BJ (cell line): ENCODE data around the gene MCM7. TPM values are rescaled to one million over a fixed set of nuclear protein-coding genes. Genes with fewer than 3 reads are reported as not detected.

Experiments used
- CTCF ChIA-PET: fragments of 350-600 bp; formaldehyde crosslinking; extraction: SDS; loops from one replicate; lab custom pipeline; 2021; ENCODE audit warnings: antibody characterized with exemption, inconsistent platforms; lab: Yijun Ruan, JAX
- POLR2A ChIA-PET: fragments of 300-600 bp; sonication (Branson Sonifier 250); formaldehyde crosslinking; extraction: SDS; loops from one replicate; lab custom pipeline; 2021; ENCODE audit warnings: antibody characterized with exemption; lab: Charles Lee
- DNase-seq: peaks from one replicate; pipeline ENCODE4 v3.0.0-alpha.2; 2011; ENCODE audit warnings: low read depth
- H3K27me3 ChIP-seq: 2 replicates; pipeline ENCODE4 v1.6.0; 2011; ENCODE audit warnings: low read length; ENCODE audit not compliant: control insufficient read depth, insufficient read depth
- H3K36me3 ChIP-seq: 2 replicates; pipeline ENCODE4 v1.5.1; 2011; ENCODE audit warnings: low read length; ENCODE audit not compliant: control insufficient read depth, insufficient read depth
- H3K4me3 ChIP-seq: 2 replicates; pipeline ENCODE4 v1.5.1; 2011; ENCODE audit warnings: low read depth, mild to moderate bottlenecking, control low read depth, low read length
- polyA plus RNA-seq: library from polyadenylated mRNA; depleted of rRNA; stranded (reverse); fragments of >200 nt; gene quantifications from 2 replicates; pipeline ENCODE4 v1.2.3, GENCODE V29; 2011; rRNA removed
- small RNA-seq: library from RNA; depleted of rRNA; stranded (forward); fragments of <200 nt; gene quantifications from one replicate; pipeline ENCODE3, GENCODE V24; 2012; ENCODE audit warnings: low replicate concordance, low read depth; ENCODE audit not compliant: insufficient read length
- TF ChIP-seq, protein P1 (sequence below): IDR thresholded peaks from 2 replicates; pipeline ENCODE4 v1.5.1; 2011; ENCODE audit warnings: low read depth, mild to moderate bottlenecking, control low read depth, inconsistent platforms, low read length, moderate library complexity; ENCODE audit not compliant: insufficient read depth

Gene MCM7
- polyA plus RNA-seq, 1 experiment = 89.0 TPM

GRCh38 chr7:100051611-100052010, 49.6 kb downstream of the MCM7 start:
- TF ChIP-seq, protein P1, sequence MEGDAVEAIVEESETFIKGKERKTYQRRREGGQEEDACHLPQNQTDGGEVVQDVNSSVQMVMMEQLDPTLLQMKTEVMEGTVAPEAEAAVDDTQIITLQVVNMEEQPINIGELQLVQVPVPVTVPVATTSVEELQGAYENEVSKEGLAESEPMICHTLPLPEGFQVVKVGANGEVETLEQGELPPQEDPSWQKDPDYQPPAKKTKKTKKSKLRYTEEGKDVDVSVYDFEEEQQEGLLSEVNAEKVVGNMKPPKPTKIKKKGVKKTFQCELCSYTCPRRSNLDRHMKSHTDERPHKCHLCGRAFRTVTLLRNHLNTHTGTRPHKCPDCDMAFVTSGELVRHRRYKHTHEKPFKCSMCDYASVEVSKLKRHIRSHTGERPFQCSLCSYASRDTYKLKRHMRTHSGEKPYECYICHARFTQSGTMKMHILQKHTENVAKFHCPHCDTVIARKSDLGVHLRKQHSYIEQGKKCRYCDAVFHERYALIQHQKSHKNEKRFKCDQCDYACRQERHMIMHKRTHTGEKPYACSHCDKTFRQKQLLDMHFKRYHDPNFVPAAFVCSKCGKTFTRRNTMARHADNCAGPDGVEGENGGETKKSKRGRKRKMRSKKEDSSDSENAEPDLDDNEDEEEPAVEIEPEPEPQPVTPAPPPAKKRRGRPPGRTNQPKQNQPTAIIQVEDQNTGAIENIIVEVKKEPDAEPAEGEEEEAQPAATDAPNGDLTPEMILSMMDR = no peak
- ChIA-PET CTCF (interaction anchor here (1.0 to 2.7 kb wide), 3 partner anchors 56 to 137 kb away, joined by 3 to 7 read pairs (median 5); no protein-coding TSS in a partner anchor), POLR2A (no interaction called here)
- H3K36me3 ChIP-seq = no peaks in the 10 kb centered on the region; the same call in 1 of the 2 replicates
- H3K27me3 ChIP-seq = no peaks in the 10 kb centered on the region
- no peak for DNase-seq
- no peak overlapping the region for H3K4me3 ChIP-seq

DNA sequence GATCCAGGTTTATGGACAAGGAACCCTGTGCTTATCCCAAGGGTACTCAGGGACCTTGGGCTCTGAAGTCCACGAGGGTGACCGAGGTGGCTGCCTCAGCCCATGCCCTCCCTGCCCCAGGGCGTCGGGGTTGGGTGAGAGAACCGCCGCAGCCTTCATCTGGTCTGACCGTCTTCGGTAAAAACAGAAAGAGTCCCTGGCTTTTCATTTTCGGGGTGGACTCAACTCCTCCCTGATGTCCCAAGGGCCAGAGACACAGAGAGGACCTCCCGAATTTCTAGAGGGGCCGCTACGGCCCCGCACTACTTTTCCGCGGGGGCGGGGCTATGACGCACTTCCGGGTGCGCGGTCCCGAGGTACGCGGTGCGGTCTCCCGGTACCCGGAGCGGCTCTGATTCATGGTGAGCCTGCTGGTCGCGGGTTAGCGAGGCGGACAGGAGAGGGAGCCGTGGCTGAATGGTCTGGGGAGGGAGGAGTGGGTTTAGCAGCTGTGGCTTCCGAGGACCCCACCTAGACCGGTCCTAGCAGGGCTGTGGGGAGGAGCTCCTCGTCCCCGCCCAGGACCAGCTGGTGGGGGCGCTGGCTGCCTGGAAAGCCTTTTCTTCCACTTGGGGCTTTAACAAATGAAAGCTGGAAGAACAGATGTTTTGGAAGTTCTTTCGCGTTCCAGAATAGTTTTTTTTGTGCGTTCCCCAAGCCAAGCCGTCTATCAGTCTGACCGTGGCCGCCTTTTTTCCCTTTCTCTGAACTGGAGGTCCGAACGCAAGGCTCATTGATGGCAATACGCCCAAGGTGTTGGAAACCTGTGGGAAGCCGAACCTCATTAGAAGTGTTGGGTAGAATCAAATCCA, 51.5 kb downstream of the MCM7 start, which contains the start of gene ZSCAN21:
TSS of gene ZSCAN21 (plus strand) at position 334 of the 851 bp plus-strand sequence. CDS start 7,233 bp downstream, outside the sequence.
- CTCF ChIA-PET = interaction anchor here (0.7 to 1.6 kb wide), 5 partner anchors 9 to 81 kb away, joined by 3 to 5 read pairs (median 3); no protein-coding TSS in a partner anchor
- POLR2A ChIA-PET = no interaction called here

DNA sequence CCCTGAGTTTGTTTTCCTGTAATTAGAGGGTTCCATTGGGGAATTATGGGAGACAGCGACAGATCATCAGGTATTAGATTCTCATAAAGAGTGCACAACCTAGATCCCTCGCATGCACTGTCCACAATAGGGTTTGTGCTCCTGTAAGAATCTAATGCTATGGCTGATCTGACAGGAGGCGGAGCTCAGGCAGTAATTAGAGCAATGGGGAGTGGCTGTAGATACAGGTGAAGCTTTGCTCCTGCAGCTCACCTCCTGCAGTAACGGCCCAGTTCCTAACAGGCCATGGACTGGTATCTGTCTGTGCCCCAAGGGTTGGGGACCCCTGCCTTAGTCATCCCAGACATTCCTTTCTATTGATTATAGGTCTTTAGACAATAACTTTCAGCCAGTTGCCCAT, 52.5 kb downstream of the MCM7 start:
- TF ChIP-seq, protein P1 = no peak
- Histone ChIP-seq H3K4me3 (no peak overlapping the region), H3K27me3 (no peaks in the 10 kb centered on the region), H3K36me3 (no peaks in the 10 kb centered on the region; the same call in 1 of the 2 replicates)
- ChIA-PET CTCF (no interaction called here), POLR2A (no interaction called here)
- DNase-seq = no peak

More for the DNA sequence above, 51.5 kb downstream of the MCM7 start, which contains the start of gene ZSCAN21:
- DNase-seq = no peak
- TF ChIP-seq, protein P1 = peak; percentile 38
- no peaks in the 10 kb centered on the region; the same call in 1 of the 2 replicates for H3K36me3 ChIP-seq
- peak within 1 kb of the TSS; percentile 82 for H3K4me3 ChIP-seq
- H3K27me3 ChIP-seq = no peaks in the 10 kb centered on the region

GRCh38 chr7:100044718-100045117, 56.5 kb downstream of the MCM7 start:
- TF ChIP-seq, protein P1 = no peak
- CTCF ChIA-PET = interaction anchor here (0.5 to 1.4 kb wide), 2 partner anchors 8 to 22 kb away, joined by 3 to 4 read pairs; no protein-coding TSS in a partner anchor
- Histone ChIP-seq H3K36me3 (no peaks in the 10 kb centered on the region; the same call in 1 of the 2 replicates), H3K4me3 (no peak overlapping the region), H3K27me3 (no peaks in the 10 kb centered on the region)
- POLR2A ChIA-PET = no interaction called here
- DNase-seq = no peak

Small RNA genes within 50 kb of the gene (small RNA-seq; reads per million reads assigned to genes)
- gene MIR106B = 24,522 reads per million, percentile 100 among the genes with 10 or more reads in this experiment
- 23,940 reads per million, percentile 99 among the genes with 10 or more reads in this experiment for gene MIR25
- 5,787 reads per million, percentile 98 among the genes with 10 or more reads in this experiment for gene MIR93

Other genes with a start within 250 kb of the MCM7 start
- gene OR2AE1, start 224.4 kb downstream of the MCM7 start, polyA plus RNA-seq = not detected in 2 replicates
- gene TRIM4, start 181.9 kb downstream of the MCM7 start, polyA plus RNA-seq = 18.6 and 25.4 TPM in 2 replicates
- not detected in 2 replicates for gene GJC3, start 171.8 kb downstream of the MCM7 start, polyA plus RNA-seq
- not detected in 2 replicates for gene AZGP1, start 125.4 kb downstream of the MCM7 start, polyA plus RNA-seq
- gene ZKSCAN1, start 85.8 kb downstream of the MCM7 start, polyA plus RNA-seq = 24.5 and 25.8 TPM in 2 replicates
- 10.3 and 10.6 TPM in 2 replicates for gene ZSCAN21, start 51.6 kb downstream of the MCM7 start, polyA plus RNA-seq
- gene ZNF3, start 19.7 kb downstream of the MCM7 start, polyA plus RNA-seq = 17.2 and 17.4 TPM in 2 replicates
- 195 and 234 TPM in 2 replicates for gene COPS6, start 12.4 kb downstream of the MCM7 start, polyA plus RNA-seq
- 14.3 and 15.2 TPM in 2 replicates for gene AP4M1, start 246 bp upstream of the MCM7 start, polyA plus RNA-seq
- gene TAF6, start 18.0 kb upstream of the MCM7 start, polyA plus RNA-seq = 18.2 and 39.5 TPM in 2 replicates
- gene CNPY4, start 18.2 kb upstream of the MCM7 start, polyA plus RNA-seq = 20.9 and 23.5 TPM in 2 replicates
- gene MBLAC1, start 25.6 kb upstream of the MCM7 start, polyA plus RNA-seq = 1.2 and 1.6 TPM in 2 replicates
- gene LAMTOR4, start 47.5 kb upstream of the MCM7 start, polyA plus RNA-seq = 125 and 193 TPM in 2 replicates
- gene TRAPPC14, start 57.3 kb upstream of the MCM7 start, polyA plus RNA-seq = 3.2 and 5.8 TPM in 2 replicates
- 8.1 and 12.1 TPM in 2 replicates for gene GAL3ST4, start 67.2 kb upstream of the MCM7 start, polyA plus RNA-seq
- 1.3 and 1.9 TPM in 2 replicates for gene GPC2, start 76.0 kb upstream of the MCM7 start, polyA plus RNA-seq
- 0.44 and 0.61 TPM in 2 replicates for gene STAG3, start 76.5 kb upstream of the MCM7 start, polyA plus RNA-seq
- not detected in 2 replicates for gene PVRIG, start 118.6 kb upstream of the MCM7 start, polyA plus RNA-seq
- gene SPDYE3, start 206.3 kb upstream of the MCM7 start, polyA plus RNA-seq = not detected in 2 replicates